NCI-H2227 treated with DMSO at 0.1 percent for 48 hours (cell line): Measurements from ENCODE around the gene SELENOH.

Source experiments
- DNase-seq: peaks from one replicate; lab custom pipeline; 2025; lab: John Stamatoyannopoulos, UW

The SELENOH gene

GRCh38 chr11:57781529-57781943 is 40.2 kb downstream of the SELENOH start:
- no peak for DNase-seq

GRCh38 chr11:57785072-57785471 is 43.8 kb downstream of the SELENOH start:
- DNase-seq = no peak

DNA sequence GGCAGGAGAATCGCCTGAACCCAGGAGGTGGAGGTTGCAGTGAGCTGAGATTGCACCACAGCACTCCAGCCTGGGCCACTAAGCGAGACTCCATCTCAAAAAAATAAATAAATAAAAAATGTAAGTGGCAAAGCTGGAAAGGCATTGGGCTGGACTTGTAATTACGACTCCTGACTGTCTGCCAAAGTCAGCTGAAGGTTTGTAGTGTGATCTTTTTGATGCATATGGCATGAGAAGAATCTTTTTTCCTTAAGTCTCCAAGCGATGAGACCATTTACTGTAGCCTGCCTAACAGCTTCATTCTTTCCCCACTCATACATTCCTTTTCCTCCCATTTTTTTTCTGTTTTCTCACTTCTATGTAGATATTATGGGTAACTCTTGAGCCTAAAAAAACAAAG is 45.1 kb downstream of the SELENOH start:
- DNase-seq = no peak

- DNase-seq = no peak
Measured at GRCh38 chr11:57787006-57787604, 45.8 kb downstream of the SELENOH start.

DNA sequence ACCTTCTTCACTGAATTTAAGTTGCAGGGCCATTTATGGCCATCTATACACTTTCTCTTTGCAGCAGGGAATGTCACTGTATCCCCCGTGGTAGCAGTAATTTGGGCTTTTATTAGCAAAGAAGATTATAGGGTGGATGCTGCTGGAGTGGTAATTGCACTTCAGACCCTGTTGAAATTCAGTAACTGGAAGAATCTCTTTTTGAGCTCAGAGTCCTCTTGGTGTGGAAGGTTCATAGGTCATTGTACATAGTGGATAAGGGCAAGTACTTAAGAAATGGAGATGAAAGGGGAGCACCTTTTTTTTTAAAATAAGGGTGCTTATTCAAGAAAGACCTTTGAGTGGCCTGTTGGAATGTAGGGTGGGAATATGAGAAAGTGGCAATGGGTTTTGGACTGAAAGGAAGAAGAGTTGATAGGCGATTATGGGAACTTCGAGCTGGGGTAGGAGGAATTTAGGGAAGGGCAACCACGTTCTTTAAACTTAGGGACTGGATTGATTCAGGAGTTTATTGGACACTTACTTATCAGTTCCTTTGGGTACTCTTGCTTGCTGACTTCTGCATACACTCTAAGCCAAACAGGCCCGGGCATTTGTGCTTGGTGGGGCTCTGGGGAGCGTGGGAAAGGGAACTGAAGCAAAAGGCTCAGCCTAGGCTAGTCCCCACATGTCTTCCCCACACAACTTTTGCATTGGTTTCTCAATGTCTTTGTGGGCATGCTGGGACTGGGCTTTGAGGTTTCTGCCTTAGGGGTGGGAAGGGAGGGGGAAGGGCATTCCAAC is 46.8 kb downstream of the SELENOH start:
- peak; percentile 93 for DNase-seq

DNA sequence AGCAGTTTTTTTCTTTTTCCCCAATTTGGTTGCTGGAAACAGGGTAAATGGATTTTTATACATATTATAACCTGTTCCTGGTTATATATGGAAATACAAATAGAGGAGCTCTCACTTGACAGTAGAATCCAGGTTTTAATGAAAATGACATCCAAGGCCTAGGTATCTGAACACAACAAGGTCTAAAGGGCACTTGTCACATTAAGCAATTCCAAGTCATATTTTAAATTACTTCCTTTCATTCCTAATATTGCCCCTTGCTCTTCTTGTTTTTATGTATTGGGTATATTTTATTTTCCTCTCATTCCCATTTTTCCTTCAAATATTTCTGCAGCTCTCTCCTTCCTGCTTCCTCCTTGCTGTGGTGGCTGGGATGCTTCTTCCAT is 47.4 kb downstream of the SELENOH start:
- DNase-seq = no peak

GRCh38 chr11:57791321-57792059 is 50.2 kb downstream of the SELENOH start:
- DNase-seq = no peak

DNA sequence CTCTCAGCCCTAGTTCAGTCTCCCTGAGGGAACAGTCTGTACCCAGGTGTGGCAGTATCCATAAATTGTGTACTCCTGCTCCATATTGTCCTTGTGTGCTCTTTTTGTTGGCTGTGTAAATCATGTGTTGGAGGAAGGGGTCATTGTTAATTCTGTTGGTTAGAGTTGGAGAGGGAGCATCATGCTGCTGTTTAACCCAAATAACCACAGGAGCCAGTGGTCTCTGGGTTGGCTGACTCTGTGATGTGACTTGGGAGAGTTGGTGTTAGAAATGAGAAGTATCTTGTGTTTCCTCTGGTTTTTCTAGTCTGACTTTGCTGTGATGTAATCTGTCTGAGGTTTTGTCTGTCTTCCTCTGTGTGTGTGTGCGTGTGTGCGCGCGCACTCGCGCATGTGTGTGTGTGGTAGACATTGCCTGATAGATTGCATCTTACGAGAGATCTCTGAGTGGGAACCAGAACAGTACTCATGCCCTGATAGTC is 50.8 kb downstream of the SELENOH start:
- DNase-seq = no peak

DNA sequence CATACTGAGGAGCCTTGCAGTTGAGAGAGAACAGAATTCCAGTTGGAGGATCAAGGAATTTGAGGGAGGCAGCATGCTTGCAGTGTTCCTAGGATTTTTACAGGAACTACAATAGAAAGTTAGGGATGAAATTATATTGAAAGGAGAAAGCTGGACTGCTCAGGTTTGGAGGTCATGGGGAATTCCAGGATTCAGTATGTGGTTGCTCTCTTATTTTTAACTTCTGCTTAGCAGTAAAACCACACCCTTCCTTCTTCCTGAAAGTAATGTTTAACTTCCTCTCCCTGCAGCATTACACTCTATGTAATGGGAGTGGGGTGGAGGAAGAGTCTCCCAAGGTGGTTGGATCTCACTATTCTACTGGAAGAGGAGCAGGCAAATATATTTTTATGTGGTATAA is 51.6 kb downstream of the SELENOH start:
- DNase-seq = no peak
